Activated naive CD4-positive, alpha-beta T cell treated with anti-CD3 and anti-CD28 coated beads, Interleukin-2, amount 50 U/mL, for 24 hours (primary cell): Measurements from ENCODE around the gene FBLN2.

Experiments used
- H3K27ac Mint-ChIP-seq: one replicate; pipeline ENCODE4 v1.8.0; 2021; ENCODE audit warnings: mild to moderate bottlenecking, mixed read lengths
- H3K27me3 Mint-ChIP-seq: one replicate; pipeline ENCODE4 v1.8.0; 2021; ENCODE audit warnings: mixed read lengths
- H3K36me3 Mint-ChIP-seq: one replicate; pipeline ENCODE4 v1.8.0; 2021; ENCODE audit warnings: mixed read lengths
- H3K4me1 Mint-ChIP-seq: one replicate; pipeline ENCODE4 v1.8.0; 2021; ENCODE audit warnings: mixed read lengths
- H3K4me3 Mint-ChIP-seq: one replicate; pipeline ENCODE4 v1.8.0; 2021; ENCODE audit warnings: mild to moderate bottlenecking, mixed read lengths
- H3K9me3 Mint-ChIP-seq: one replicate; pipeline ENCODE4 v1.8.0; 2021; ENCODE audit warnings: mixed read lengths

FBLN2 gene

GRCh38 chr3:13574083-13574797, 25.3 kb downstream of the FBLN2 start:
- Mint-ChIP-seq H3K27ac (no peak overlapping the region), H3K4me3 (no peak overlapping the region), H3K27me3 (no peaks in the 10 kb centered on the region), H3K36me3 (no peaks in the 10 kb centered on the region), H3K4me1 (no peaks in the 10 kb centered on the region), H3K9me3 (no peaks in the 10 kb centered on the region)

- Mint-ChIP-seq H3K4me3 (no peak overlapping the region), H3K9me3 (no peaks in the 10 kb centered on the region), H3K4me1 (no peaks in the 10 kb centered on the region), H3K27me3 (no peaks in the 10 kb centered on the region), H3K36me3 (no peaks in the 10 kb centered on the region), H3K27ac (no peak overlapping the region)
Measured at GRCh38 chr3:13574798-13575451, 26.0 kb downstream of the FBLN2 start.

DNA sequence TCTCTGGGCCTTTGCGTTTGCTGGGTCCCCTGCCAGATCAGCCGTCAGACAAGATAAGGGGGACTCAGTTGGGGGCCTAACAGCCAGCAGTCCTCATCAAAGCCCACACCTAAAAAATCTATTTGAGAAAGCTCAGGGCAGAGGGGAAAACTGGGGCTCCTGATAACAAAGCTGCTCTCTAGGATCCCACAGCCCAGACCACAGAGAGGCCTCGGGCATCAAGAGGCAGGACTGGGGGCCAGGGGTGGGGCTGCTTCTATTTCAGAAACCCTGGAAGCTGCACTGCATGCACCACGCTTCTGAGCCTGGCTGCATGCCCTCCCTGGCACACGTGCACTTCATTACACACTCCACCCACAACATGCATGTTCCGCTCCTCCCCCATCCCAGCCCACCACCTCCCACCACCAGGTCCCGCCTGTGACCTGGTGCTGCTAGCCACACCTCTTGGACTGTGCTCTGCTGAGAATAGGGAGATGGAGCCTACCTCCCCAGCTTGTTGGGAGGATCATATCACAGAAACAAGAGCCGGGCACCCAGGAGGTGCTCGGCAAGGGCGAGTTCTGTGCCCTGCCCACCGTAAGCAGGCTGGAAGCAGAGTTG, 26.6 kb downstream of the FBLN2 start:
- no peak overlapping the region for H3K27ac Mint-ChIP-seq
- H3K4me3 Mint-ChIP-seq = no peak overlapping the region
- no peaks in the 10 kb centered on the region for H3K4me1 Mint-ChIP-seq
- H3K9me3 Mint-ChIP-seq = no peaks in the 10 kb centered on the region
- H3K27me3 Mint-ChIP-seq = no peaks in the 10 kb centered on the region
- no peaks in the 10 kb centered on the region for H3K36me3 Mint-ChIP-seq

DNA sequence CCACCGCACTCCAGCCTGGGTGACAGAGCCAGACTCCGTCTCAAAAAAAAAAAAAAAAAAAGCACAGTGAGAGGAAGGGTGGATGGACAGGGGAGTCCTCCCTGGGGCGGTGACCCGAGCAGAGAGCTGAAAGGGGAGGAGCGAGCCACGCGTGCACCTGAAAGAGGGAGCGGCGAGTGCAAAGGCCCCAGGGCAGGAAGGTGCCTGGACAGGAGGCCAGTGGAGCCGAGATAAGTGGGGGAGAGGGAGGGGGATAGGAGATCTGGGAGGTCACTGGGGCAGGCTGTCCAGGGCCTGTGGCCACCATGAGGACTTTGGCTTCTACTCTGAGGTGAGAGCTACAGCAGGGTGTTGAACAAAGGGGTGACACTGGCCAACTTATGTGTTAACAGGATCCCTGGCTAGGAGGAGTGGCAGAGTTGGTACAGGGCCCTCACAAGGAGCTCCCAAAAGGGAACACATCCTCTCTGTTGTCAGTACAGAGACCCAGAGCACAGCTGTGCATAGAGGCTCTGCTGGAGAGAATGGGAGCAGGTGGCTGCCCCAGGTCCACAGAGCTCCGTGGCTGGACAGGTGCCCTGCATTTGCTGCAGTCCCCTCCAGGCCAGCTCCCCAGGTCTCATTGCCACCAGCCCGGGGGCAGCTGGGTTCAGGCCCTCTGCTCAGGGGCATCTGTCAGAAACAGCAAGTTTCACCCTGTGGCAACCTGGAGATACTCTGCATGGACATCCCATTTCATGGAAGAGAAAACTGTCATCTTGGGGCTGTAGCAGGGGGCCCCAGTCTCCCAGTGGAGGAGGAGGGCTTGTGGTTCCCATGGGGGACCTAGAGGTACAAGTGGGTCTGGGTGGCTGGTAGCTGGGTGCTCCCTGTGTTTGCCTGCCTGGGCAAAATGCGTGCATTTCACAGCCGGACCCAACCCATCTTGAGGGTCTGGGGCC, 28.5 kb downstream of the FBLN2 start:
- Mint-ChIP-seq H3K4me1 (no peaks in the 10 kb centered on the region), H3K36me3 (no peaks in the 10 kb centered on the region), H3K9me3 (no peaks in the 10 kb centered on the region), H3K4me3 (no peak overlapping the region), H3K27me3 (no peaks in the 10 kb centered on the region), H3K27ac (no peak overlapping the region)

- Mint-ChIP-seq H3K4me3 (no peak overlapping the region), H3K27ac (no peak overlapping the region), H3K9me3 (no peaks in the 10 kb centered on the region), H3K27me3 (no peaks in the 10 kb centered on the region), H3K4me1 (no peaks in the 10 kb centered on the region), H3K36me3 (no peaks in the 10 kb centered on the region)
Measured at GRCh38 chr3:13578251-13578650, 29.3 kb downstream of the FBLN2 start.

DNA sequence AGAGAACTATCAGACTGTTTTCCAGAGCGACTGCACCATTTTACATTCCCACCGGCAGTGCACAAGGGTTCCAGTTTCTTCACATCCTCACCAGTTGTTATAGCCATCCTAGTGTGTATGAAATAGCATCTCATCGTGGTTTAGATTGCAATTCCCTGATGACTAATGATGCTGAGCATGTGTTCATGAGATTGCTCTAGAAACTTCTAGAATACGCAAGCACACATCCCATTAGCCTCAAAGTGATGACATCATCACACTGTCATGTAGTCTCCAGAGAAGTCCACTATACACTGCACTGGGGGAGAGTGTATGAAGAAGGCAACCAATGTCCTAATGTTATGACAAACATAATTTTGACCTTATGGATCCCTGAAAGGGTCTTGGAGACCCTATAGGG, 30.1 kb downstream of the FBLN2 start:
- no peaks in the 10 kb centered on the region for H3K9me3 Mint-ChIP-seq
- no peaks in the 10 kb centered on the region for H3K27me3 Mint-ChIP-seq
- no peak overlapping the region for H3K27ac Mint-ChIP-seq
- H3K36me3 Mint-ChIP-seq = no peaks in the 10 kb centered on the region
- H3K4me1 Mint-ChIP-seq = no peaks in the 10 kb centered on the region
- no peak overlapping the region for H3K4me3 Mint-ChIP-seq

- no peaks in the 10 kb centered on the region for H3K9me3 Mint-ChIP-seq
- H3K36me3 Mint-ChIP-seq = no peaks in the 10 kb centered on the region
- H3K4me3 Mint-ChIP-seq = no peak overlapping the region
- no peaks in the 10 kb centered on the region for H3K27me3 Mint-ChIP-seq
- H3K4me1 Mint-ChIP-seq = no peaks in the 10 kb centered on the region
- no peak overlapping the region for H3K27ac Mint-ChIP-seq
Measured at GRCh38 chr3:13580256-13581023, 31.5 kb downstream of the FBLN2 start.

GRCh38 chr3:13581485-13582365, 32.8 kb downstream of the FBLN2 start:
- no peaks in the 10 kb centered on the region for H3K36me3 Mint-ChIP-seq
- no peaks in the 10 kb centered on the region for H3K27me3 Mint-ChIP-seq
- H3K4me1 Mint-ChIP-seq = no peaks in the 10 kb centered on the region
- no peaks in the 10 kb centered on the region for H3K9me3 Mint-ChIP-seq
- no peak overlapping the region for H3K4me3 Mint-ChIP-seq
- H3K27ac Mint-ChIP-seq = no peak overlapping the region

- no peaks in the 10 kb centered on the region for H3K4me1 Mint-ChIP-seq
- H3K27me3 Mint-ChIP-seq = no peaks in the 10 kb centered on the region
- no peak overlapping the region for H3K27ac Mint-ChIP-seq
Measured at GRCh38 chr3:13582366-13583250, 33.7 kb downstream of the FBLN2 start.

DNA sequence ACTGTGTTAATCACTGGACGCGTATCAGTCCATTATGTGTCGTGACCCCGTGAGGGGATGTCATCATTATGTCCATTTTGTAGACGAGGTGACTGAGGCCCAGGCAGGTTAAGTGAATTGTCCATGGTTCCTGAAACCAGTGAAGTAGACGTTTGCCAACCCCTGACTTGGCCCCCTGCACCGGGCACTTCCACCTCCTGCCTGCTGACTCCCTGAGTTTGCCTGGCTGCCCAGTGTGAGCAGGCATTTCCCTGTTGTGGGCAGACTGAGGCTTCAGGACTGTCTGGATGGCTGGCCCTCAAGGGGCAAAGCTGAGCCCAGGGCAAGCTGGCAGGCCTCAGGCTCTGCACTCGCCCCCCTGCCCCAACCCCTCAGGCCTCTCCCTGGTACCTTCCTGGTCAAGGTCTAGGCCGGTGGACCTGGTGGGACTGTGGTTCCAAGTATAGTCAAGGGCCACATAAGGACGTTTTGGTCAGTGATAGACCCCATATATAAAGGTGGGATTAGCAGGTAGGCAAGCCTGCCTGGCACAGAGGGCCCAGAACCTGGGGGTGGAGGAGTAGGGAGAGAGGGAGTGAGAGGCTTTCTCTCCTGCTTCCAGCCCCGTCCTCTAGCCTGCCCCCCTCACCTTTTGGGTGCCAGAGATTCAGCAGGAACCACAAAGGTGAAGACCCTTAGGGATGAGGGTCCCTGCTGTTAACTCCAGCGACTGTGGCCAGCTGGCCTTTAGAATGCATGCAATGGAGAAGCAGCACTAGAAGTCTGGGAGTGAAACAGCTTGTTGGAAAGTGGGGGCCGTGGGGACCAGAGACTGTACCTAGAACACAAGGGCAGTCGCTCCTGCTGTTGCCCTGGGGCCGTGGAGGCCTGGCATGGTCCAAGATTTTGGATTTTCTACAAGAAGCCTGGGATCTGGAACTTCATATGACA, 34.6 kb downstream of the FBLN2 start:
- Mint-ChIP-seq H3K27me3 (no peaks in the 10 kb centered on the region), H3K27ac (no peak overlapping the region), H3K4me1 (no peaks in the 10 kb centered on the region)

More at GRCh38 chr3:13582366-13583250, 33.7 kb downstream of the FBLN2 start:
- H3K9me3 Mint-ChIP-seq = no peaks in the 10 kb centered on the region
- H3K36me3 Mint-ChIP-seq = no peaks in the 10 kb centered on the region
- H3K4me3 Mint-ChIP-seq = no peak overlapping the region

GRCh38 chr3:13584427-13584891, 35.5 kb downstream of the FBLN2 start:
- no peak overlapping the region for H3K4me3 Mint-ChIP-seq
- H3K4me1 Mint-ChIP-seq = no peaks in the 10 kb centered on the region
- no peaks in the 10 kb centered on the region for H3K9me3 Mint-ChIP-seq
- no peaks in the 10 kb centered on the region for H3K36me3 Mint-ChIP-seq
- H3K27me3 Mint-ChIP-seq = no peaks in the 10 kb centered on the region
- H3K27ac Mint-ChIP-seq = no peak overlapping the region

More for the DNA sequence above, 34.6 kb downstream of the FBLN2 start:
- no peak overlapping the region for H3K4me3 Mint-ChIP-seq
- H3K9me3 Mint-ChIP-seq = no peaks in the 10 kb centered on the region
- H3K36me3 Mint-ChIP-seq = no peaks in the 10 kb centered on the region

- Mint-ChIP-seq H3K27ac (no peak overlapping the region), H3K27me3 (no peaks in the 10 kb centered on the region), H3K9me3 (no peaks in the 10 kb centered on the region), H3K36me3 (no peaks in the 10 kb centered on the region), H3K4me1 (no peaks in the 10 kb centered on the region), H3K4me3 (no peak overlapping the region)
Measured at GRCh38 chr3:13584901-13585300, 36.0 kb downstream of the FBLN2 start.
